A549 (cell line): Measurements from ENCODE around the gene HPS5.

Experiments used
- CEBPB ChIP-seq, 2 experiments: fragments of >200 bp in 1 of 2; sonication (Bioruptor Twin) in 1 of 2; formaldehyde crosslinking in 1 of 2; IDR thresholded peaks; 2 replicates each; pipeline ENCODE4 v1.6.1; 2012 to 2016
- CHD2 ChIP-seq: fragments of 150-350 bp; IDR thresholded peaks from 2 replicates; pipeline ENCODE4 v1.6.1; 2014; ENCODE audit warnings: low read length; ENCODE audit not compliant: partially characterized antibody
- CTCF ChIP-seq: fragments of >200 bp; sonication (Bioruptor Twin); formaldehyde crosslinking; IDR thresholded peaks from 3 replicates; pipeline ENCODE4 v1.5.1; 2016
- EP300 ChIP-seq, 2 experiments: fragments of >200 bp; sonication (Bioruptor Twin); formaldehyde crosslinking; IDR thresholded peaks; 2 replicates in 1 of 2; 3 replicates in 1 of 2; pipeline ENCODE4 v1.6.1; 2016 to 2017
- HES2 ChIP-seq: fragments of >200 bp; sonication (Bioruptor Twin); formaldehyde crosslinking; IDR thresholded peaks from 2 replicates; pipeline ENCODE4 v1.6.1; 2016
- KDM1A ChIP-seq: fragments of 200-600 bp; sonication (generic); IDR thresholded peaks from 2 replicates; pipeline ENCODE4 v1.6.1; 2016; ENCODE audit warnings: low read depth, mild to moderate bottlenecking
- KDM5A ChIP-seq: fragments of 200-600 bp; sonication (generic); IDR thresholded peaks from 2 replicates; pipeline ENCODE4 v1.6.1; 2016; ENCODE audit warnings: antibody characterized with exemption, mild to moderate bottlenecking
- MAFK ChIP-seq: fragments of 450-650 bp; IDR thresholded peaks from 2 replicates; pipeline ENCODE4 v1.6.1; 2014; ENCODE audit not compliant: partially characterized antibody
- MAX ChIP-seq: IDR thresholded peaks from 2 replicates; pipeline ENCODE4 v1.6.1; 2012
- POLR2A ChIP-seq: IDR thresholded peaks from 2 replicates; pipeline ENCODE4 v1.6.1; 2012; ENCODE audit warnings: mild to moderate bottlenecking, low read length
- RCOR1 ChIP-seq: fragments of 150-350 bp; IDR thresholded peaks from 2 replicates; pipeline ENCODE4 v1.6.1; 2014; ENCODE audit warnings: antibody characterized with exemption, low read length, low read depth

GRCh38 chr11:18364495-18365073 lies 42.6 kb upstream of the HPS5 start:
- no peak for TF ChIP-seq KDM5A
- TF ChIP-seq MAX: no peak
- TF ChIP-seq KDM1A: no peak
- no peak for TF ChIP-seq CTCF
- TF ChIP-seq EP300 (IDR thresholded peaks at IDR 0.05): no peak
- no peak for TF ChIP-seq POLR2A
- TF ChIP-seq CEBPB (IDR thresholded peaks at IDR 0.05): no peak
- TF ChIP-seq MAFK: no peak
- TF ChIP-seq HES2: no peak
- TF ChIP-seq RCOR1: no peak
- no peak for TF ChIP-seq CHD2
